Left renal pelvis (tissue), 4 donors: Measurements from ENCODE around the gene CHD9. TPM values are rescaled to one million over a fixed set of nuclear protein-coding genes. Genes with fewer than 3 reads are reported as not detected.
"Not testable (repeated sequence)": the region's sequence is repeated elsewhere in the genome, so short reads cannot be mapped to it uniquely, and the experiment has no call there.

Experiments used
- DNase-seq, 4 donors: peaks; one replicate each; pipeline ENCODE4 v3.0.0-alpha.2; 2013; ENCODE audit warnings: low read depth in 4 of 4, low spot score in 3 of 4
- polyA plus RNA-seq, 4 donors: library from polyadenylated mRNA; unstranded; fragments of 120-200 nt; gene quantifications; one replicate each; pipeline ENCODE4 v1.2.1, GENCODE V29; 2013; ENCODE audit not compliant: insufficient read length in 4 of 4

The CHD9 gene
- polyA plus RNA-seq, 4 donors, result 55.3 to 62.6 (median 59.7) TPM

- DNase-seq, result no peak
Observed at GRCh38 chr16:53234836-53235235, 180.0 kb downstream of the CHD9 start.

DNA sequence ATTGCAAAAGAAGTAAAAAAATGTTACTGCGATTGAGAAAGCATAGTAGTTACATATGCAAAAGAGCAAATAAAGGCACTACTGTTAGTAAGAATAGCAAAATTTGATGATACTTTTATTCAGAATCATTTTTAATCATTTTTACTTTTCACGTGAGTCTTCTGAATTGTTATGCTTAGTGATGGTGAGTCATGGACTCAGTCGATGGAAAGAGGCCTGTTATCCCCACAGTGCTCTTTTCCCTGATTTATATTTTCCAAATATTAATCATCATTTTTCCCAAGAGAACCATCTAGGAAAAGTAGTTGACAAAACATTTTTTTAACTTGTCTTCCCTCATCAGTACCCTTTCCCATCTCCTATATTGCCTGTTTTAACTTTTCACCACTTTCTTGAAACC is 181.1 kb downstream of the CHD9 start:
- DNase-seq, result no peak

DNA sequence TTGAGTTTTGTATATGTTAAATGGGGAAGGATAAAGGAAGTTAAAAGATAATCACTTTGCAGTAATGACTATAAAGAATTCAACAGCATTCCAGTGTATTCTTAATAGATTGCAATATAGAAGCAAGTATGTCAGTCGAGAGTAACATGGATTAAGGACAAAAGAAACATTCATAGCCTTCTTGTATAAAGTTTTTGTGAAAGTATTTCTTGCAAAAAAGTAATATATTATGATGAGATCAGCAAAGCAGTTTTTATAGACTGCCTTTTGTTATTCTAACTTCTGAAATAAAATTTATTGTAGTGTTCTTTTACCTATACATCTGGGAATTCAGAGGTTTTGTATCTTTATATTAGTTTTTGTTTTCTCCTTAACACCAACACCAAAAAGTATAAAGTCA is 194.5 kb downstream of the CHD9 start:
- DNase-seq, result no peak

DNA sequence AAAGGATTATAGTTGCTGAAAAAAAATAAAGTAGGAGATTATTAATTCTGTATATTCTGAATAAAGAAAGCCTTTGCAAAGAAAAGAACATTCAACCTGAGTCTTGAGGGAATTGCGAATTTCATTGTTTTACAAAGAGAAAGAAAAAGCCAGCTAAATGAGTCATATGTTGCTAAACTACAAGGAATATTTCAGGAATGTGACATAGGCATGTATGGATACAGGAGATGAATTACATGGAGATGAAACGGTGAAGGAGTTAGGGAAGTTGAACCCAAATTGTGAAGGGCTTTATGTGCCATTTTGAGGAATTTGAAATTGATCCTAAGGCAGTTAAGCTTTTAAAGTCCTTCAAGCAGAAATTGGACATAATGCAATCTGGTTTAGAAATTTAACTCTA is 202.2 kb downstream of the CHD9 start:
- no peak for DNase-seq

- DNase-seq, result no peak
Observed at GRCh38 chr16:53258809-53259208, 204.0 kb downstream of the CHD9 start.

- no peak for DNase-seq
Observed at GRCh38 chr16:53261276-53261675, 206.5 kb downstream of the CHD9 start.

- no peak for DNase-seq
Observed at GRCh38 chr16:53262645-53263044, 207.9 kb downstream of the CHD9 start.

DNA sequence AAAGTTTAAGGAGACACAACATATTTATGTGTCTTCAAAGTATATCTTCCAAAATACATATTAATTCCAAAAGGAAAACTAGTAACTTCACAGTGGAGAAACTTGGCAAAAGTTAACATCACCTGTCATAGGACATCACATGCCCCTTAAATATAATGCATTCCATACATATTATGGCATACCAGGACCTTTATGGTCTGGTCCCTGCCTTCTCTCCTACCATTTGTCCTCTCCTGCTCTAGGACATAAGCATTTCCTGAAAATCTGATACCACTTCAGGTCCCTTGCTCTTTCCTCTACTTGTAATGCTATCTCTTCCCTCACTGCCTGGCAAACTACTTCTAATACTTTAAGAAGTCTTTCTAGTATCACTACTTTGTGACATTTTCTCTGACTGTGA is 211.4 kb downstream of the CHD9 start:
- DNase-seq, result no peak

GRCh38 chr16:53278498-53278897 is 223.7 kb downstream of the CHD9 start:
- not testable (repeated sequence) for DNase-seq

DNA sequence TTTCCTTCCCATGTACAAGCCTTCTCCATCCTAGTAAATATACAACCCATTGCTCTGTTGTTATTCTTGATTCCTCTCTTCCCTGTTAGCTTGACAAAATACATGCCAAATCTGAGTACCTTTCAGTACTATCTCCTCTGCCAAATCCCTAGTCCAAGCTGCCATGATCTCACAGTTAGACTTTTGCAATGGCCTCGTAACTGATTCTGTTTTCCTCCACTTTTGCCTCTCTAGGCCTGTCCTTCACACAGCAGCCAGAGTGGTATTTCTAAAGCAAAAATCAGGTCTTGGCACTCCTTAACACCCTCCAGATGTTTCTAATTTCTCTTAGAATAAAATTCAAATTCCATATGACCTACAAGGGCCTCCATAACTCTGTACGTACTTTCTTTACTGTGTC is 226.5 kb downstream of the CHD9 start:
- no peak for DNase-seq

DNA sequence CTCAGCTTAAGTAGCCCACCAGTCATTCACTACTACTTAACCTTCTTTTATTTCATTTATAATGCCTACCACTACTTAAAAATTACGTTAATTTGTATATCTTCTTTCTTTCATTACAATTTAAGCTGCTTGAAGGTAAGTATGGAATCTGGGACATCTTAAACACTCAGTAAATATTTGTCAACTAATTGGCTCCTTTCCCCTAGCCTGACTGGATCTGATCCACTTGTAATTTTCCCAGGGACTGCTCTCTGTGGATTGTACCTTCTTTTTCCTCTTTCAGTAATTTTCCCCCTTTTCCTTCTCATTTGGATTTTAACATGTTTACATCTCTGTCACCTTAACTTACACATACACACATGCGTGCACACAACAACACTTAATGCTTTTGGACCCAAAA is 227.1 kb downstream of the CHD9 start:
- no peak for DNase-seq

DNA sequence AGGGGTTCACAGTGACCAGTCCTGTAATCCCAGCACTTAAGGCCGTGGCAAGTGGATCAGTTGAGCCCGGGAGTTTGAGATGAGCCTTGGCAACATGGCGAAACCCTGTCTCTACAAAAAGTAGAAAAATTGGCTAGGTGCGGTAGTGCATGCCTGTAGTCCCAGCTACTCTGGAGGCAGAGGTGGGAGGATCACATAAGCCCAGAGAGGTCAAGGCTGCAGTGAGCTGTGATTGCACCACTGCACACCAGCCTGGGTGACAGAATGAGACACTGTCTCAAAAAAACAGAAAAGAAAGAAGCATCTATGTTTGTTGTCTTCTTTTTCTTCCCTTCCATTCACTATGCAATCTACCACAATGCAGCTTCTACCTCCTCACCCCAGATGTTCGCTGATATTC is 227.5 kb downstream of the CHD9 start:
- DNase-seq, result no peak

GRCh38 chr16:53282975-53283946 is 228.5 kb downstream of the CHD9 start:
- peak in 2 of 4 donors; percentile 3 to 5 for DNase-seq

- DNase-seq, result no peak
Observed at GRCh38 chr16:53285236-53285635, 230.4 kb downstream of the CHD9 start.

- DNase-seq, result no peak
Observed at GRCh38 chr16:53290520-53290919, 235.7 kb downstream of the CHD9 start.

- no peak for DNase-seq
Observed at GRCh38 chr16:53291757-53292392, 237.1 kb downstream of the CHD9 start.

GRCh38 chr16:53297477-53297876 is 242.7 kb downstream of the CHD9 start:
- DNase-seq, result no peak

- DNase-seq, result no peak
Observed at GRCh38 chr16:53304334-53304733, 249.5 kb downstream of the CHD9 start.

DNA sequence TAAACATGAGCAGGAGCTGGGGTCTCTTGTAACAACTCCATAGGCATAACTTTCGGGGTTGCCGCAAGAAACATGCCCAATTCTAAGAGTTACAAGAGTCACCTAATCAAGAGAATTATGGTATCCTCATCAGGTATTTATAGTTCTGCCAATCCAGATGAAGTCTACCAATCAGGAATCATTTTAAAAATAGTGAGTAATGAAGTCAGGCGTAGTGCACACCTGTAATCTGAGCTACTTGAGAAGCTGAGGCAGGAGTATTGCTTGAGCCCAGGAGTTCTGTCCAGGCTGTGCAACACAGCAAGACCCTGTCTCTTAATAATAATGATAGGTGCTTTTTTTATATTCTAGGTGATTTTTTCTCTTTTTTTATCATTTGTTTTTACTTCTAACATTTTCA is 251.0 kb downstream of the CHD9 start:
- no peak for DNase-seq

GRCh38 chr16:53309457-53309856 is 254.7 kb downstream of the CHD9 start:
- DNase-seq, result no peak

GRCh38 chr16:53320992-53321391 is 266.2 kb downstream of the CHD9 start:
- no peak for DNase-seq

DNA sequence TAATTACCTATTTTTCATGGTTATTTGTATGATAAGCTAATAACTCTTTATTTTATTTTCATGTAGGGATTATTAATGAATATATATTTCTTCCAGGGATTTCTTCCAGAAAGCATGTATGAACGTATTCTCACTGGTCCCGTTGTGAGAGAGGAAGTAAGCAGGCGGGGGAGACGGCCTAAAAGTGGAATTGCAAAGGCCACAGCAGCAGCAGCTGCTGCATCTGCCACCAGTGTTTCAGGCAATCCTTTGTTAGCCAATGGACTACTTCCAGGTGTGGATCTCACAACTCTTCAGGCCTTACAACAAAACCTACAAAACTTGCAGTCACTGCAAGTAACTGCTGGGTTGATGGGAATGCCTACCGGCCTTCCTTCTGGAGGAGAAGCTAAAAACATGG is 269.1 kb downstream of the CHD9 start:
- DNase-seq, result no peak
